NCI-H2081 (cell line): Measurements from ENCODE around the gene MAPT.
"Not testable (repeated sequence)": the region's sequence is repeated elsewhere in the genome, so short reads cannot be mapped to it uniquely, and the experiment has no call there.

Source experiments
- DNase-seq, 2 experiments: peaks; one replicate each; lab custom pipeline; 2025; lab: John Stamatoyannopoulos, UW

MAPT gene

DNA sequence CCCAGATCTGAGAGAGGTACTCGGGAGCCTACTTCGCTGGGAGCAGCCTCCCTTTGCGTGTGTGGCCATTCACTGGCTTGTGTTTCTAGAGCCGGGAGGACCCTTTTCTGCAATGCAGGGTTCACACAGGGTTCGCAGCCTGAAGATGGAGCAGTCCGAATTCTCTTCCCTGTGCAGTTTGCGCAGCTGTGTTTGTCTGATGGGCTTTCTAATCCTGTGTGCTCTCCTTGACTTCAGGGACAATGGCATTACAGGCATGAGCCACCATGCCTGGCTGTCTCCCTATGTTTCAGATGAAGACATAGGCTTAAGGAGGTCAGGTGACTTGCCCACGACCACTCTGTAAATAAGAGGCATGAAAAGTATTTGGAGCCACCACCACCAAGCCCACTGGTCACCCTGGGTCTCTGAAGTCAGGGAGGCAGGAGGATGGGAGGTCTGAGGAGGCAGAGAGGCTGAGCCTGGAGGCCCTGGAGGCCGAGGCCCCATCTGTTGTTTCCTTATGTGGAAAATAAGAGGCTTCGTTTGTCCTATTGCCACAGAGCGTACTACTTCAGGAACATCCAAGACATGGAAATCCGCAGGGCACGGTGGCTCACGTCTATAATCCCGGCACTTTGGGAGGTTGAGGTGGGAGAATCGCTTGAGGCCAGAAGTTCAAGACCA is 99.7 kb downstream of the MAPT start:
- DNase-seq, result no peak

DNA sequence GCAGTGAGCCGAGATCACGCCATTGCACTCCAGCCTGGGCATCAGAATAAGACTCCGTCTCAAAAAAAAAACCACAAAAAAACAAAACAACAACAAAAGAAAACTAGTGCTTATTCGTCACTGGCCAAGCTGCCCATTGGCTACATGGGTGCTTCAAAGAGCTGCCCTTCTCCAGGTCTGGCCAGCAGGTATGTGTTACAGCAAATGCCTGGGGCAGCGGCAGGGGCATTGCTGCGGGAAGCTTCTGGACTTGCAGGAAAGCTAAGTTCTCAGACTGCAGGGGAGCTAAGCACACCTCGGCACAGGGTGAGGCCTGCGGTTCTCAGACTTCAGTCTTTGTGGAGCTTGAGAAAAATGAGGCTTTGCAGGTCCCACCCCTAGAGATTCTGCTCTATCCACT is 100.6 kb downstream of the MAPT start:
- no peak for DNase-seq

DNA sequence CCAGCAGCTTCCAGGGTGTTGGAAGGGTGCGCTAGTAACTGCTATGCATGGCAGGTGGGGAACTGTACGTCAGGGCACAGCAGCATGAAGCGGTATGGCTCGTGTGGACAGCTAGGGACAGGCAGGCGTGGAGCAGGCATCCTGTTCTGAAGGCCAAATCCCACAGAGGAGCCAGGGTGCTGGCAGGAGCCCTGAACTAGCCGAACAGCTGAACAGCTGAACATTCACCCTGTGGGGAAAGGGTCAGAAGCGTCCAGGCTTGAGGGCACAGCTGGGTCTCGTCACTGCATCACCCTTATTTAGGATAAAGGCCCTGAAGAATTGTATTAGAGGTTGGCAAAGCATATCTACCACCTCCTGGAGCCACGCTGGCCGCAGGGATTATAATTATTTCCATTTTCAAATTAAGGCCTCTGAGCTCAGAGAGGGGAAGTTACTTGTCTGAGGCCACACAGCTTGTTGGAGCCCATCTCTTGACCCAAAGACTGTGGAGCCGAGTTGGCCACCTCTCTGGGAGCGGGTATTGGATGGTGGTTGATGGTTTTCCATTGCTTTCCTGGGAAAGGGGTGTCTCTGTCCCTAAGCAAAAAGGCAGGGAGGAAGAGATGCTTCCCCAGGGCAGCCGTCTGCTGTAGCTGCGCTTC is 101.4 kb downstream of the MAPT start:
- DNase-seq, result no peak

DNA sequence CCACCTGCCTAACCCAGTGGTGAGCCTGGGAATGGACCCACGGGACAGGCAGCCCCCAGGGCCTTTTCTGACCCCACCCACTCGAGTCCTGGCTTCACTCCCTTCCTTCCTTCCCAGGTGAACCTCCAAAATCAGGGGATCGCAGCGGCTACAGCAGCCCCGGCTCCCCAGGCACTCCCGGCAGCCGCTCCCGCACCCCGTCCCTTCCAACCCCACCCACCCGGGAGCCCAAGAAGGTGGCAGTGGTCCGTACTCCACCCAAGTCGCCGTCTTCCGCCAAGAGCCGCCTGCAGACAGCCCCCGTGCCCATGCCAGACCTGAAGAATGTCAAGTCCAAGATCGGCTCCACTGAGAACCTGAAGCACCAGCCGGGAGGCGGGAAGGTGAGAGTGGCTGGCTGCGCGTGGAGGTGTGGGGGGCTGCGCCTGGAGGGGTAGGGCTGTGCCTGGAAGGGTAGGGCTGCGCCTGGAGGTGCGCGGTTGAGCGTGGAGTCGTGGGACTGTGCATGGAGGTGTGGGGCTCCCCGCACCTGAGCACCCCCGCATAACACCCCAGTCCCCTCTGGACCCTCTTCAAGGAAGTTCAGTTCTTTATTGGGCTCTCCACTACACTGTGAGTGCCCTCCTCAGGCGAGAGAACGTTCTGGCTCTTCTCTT is 102.1 kb downstream of the MAPT start:
- no peak for DNase-seq

DNA sequence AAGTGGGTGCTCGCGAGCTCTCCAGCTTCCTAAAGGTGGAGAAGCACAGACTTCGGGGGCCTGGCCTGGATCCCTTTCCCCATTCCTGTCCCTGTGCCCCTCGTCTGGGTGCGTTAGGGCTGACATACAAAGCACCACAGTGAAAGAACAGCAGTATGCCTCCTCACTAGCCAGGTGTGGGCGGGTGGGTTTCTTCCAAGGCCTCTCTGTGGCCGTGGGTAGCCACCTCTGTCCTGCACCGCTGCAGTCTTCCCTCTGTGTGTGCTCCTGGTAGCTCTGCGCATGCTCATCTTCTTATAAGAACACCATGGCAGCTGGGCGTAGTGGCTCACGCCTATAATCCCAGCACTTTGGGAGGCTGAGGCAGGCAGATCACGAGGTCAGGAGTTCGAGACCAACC is 102.8 kb downstream of the MAPT start:
- DNase-seq, result no peak

DNA sequence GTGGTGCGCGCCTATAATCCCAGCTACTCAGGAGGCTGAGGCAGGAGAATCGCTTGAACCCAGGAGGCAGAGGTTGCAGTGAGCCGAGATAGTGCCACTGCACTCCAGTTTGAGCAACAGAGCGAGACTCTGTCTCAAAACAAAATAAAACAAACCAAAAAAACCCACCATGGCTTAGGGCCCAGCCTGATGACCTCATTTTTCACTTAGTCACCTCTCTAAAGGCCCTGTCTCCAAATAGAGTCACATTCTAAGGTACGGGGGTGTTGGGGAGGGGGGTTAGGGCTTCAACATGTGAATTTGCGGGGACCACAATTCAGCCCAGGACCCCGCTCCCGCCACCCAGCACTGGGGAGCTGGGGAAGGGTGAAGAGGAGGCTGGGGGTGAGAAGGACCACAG is 103.3 kb downstream of the MAPT start:
- no peak for DNase-seq

DNA sequence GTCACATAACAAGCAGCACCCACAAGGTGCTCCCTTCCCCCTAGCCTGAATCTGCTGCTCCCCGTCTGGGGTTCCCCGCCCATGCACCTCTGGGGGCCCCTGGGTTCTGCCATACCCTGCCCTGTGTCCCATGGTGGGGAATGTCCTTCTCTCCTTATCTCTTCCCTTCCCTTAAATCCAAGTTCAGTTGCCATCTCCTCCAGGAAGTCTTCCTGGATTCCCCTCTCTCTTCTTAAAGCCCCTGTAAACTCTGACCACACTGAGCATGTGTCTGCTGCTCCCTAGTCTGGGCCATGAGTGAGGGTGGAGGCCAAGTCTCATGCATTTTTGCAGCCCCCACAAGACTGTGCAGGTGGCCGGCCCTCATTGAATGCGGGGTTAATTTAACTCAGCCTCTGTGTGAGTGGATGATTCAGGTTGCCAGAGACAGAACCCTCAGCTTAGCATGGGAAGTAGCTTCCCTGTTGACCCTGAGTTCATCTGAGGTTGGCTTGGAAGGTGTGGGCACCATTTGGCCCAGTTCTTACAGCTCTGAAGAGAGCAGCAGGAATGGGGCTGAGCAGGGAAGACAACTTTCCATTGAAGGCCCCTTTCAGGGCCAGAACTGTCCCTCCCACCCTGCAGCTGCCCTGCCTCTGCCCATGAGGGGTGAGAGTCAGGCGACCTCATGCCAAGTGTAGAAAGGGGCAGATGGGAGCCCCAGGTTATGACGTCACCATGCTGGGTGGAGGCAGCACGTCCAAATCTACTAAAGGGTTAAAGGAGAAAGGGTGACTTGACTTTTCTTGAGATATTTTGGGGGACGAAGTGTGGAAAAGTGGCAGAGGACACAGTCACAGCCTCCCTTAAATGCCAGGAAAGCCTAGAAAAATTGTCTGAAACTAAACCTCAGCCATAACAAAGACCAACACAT is 104.9 kb downstream of the MAPT start, which contains the start of gene STH:
Gene STH, plus strand, starts transcription at position 264 of the 913 bp plus-strand sequence. Its CDS starts 30 bp downstream, at position 294.
- no peak for DNase-seq

DNA sequence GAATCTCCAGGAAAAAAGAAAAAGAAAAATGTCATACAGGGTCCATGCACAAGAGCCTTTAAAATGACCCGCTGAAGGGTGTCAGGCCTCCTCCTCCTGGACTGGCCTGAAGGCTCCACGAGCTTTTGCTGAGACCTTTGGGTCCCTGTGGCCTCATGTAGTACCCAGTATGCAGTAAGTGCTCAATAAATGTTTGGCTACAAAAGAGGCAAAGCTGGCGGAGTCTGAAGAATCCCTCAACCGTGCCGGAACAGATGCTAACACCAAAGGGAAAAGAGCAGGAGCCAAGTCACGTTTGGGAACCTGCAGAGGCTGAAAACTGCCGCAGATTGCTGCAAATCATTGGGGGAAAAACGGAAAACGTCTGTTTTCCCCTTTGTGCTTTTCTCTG is 105.5 kb downstream of the MAPT start:
- DNase-seq, result no peak

DNA sequence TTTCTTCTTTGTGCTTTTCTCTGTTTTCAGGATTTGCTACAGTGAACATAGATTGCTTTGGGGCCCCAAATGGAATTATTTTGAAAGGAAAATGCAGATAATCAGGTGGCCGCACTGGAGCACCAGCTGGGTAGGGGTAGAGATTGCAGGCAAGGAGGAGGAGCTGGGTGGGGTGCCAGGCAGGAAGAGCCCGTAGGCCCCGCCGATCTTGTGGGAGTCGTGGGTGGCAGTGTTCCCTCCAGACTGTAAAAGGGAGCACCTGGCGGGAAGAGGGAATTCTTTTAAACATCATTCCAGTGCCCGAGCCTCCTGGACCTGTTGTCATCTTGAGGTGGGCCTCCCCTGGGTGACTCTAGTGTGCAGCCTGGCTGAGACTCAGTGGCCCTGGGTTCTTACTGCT is 105.9 kb downstream of the MAPT start:
- DNase-seq, result no peak

DNA sequence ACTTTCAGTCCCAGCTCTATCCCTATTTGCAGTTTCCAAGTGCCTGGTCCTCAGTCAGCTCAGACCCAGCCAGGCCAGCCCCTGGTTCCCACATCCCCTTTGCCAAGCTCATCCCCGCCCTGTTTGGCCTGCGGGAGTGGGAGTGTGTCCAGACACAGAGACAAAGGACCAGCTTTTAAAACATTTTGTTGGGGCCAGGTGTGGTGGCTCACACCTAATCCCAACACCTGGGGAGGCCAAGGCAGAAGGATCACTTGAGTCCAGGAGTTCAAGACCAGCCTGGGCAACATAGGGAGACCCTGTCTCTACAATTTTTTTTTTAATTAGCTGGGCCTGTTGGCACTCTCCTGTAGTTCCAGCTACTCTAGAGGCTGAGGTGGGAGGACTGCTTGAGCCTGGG is 106.4 kb downstream of the MAPT start:
- DNase-seq, result no peak

DNA sequence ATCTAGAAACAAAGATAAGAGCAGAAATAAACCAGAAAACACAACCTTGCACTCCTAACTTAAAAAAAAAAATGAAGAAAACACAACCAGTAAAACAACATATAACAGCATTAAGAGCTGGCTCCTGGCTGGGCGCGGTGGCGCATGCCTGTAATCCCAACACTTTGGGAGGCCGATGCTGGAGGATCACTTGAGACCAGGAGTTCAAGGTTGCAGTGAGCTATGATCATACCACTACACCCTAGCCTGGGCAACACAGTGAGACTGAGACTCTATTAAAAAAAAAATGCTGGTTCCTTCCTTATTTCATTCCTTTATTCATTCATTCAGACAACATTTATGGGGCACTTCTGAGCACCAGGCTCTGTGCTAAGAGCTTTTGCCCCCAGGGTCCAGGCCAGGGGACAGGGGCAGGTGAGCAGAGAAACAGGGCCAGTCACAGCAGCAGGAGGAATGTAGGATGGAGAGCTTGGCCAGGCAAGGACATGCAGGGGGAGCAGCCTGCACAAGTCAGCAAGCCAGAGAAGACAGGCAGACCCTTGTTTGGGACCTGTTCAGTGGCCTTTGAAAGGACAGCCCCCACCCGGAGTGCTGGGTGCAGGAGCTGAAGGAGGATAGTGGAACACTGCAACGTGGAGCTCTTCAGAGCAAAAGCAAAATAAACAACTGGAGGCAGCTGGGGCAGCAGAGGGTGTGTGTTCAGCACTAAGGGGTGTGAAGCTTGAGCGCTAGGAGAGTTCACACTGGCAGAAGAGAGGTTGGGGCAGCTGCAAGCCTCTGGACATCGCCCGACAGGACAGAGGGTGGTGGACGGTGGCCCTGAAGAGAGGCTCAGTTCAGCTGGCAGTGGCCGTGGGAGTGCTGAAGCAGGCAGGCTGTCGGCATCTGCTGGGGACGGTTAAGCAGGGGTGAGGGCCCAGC is 107.3 kb downstream of the MAPT start:
- DNase-seq, result no peak

DNA sequence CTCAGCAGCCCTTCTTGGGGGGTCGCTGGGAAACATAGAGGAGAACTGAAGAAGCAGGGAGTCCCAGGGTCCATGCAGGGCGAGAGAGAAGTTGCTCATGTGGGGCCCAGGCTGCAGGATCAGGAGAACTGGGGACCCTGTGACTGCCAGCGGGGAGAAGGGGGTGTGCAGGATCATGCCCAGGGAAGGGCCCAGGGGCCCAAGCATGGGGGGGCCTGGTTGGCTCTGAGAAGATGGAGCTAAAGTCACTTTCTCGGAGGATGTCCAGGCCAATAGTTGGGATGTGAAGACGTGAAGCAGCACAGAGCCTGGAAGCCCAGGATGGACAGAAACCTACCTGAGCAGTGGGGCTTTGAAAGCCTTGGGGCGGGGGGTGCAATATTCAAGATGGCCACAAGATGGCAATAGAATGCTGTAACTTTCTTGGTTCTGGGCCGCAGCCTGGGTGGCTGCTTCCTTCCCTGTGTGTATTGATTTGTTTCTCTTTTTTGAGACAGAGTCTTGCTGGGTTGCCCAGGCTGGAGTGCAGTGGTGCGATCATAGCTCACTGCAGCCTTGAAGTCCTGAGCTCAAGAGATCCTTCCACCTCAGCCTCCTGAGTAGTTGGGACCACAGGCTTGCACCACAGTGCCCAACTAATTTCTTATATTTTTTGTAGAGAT is 108.1 kb downstream of the MAPT start:
- peak; percentile 72 to 76 for DNase-seq

DNA sequence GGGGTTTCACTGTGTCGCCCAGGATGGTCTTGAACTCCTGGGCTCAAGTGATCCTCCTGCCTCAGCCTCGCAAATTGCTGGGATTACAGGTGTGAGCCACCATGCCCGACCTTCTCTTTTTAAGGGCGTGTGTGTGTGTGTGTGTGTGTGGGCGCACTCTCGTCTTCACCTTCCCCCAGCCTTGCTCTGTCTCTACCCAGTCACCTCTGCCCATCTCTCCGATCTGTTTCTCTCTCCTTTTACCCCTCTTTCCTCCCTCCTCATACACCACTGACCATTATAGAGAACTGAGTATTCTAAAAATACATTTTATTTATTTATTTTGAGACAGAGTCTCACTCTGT is 108.6 kb downstream of the MAPT start:
- no peak for DNase-seq

DNA sequence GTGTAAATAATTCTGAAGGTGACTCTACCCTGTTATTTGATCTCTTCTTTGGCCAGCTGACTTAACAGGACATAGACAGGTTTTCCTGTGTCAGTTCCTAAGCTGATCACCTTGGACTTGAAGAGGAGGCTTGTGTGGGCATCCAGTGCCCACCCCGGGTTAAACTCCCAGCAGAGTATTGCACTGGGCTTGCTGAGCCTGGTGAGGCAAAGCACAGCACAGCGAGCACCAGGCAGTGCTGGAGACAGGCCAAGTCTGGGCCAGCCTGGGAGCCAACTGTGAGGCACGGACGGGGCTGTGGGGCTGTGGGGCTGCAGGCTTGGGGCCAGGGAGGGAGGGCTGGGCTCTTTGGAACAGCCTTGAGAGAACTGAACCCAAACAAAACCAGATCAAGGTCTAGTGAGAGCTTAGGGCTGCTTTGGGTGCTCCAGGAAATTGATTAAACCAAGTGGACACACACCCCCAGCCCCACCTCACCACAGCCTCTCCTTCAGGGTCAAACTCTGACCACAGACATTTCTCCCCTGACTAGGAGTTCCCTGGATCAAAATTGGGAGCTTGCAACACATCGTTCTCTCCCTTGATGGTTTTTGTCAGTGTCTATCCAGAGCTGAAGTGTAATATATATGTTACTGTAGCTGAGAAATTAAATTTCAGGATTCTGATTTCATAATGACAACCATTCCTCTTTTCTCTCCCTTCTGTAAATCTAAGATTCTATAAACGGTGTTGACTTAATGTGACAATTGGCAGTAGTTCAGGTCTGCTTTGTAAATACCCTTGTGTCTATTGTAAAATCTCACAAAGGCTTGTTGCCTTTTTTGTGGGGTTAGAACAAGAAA is 109.8 kb downstream of the MAPT start:
- peak; percentile 88 to 92 for DNase-seq

DNA sequence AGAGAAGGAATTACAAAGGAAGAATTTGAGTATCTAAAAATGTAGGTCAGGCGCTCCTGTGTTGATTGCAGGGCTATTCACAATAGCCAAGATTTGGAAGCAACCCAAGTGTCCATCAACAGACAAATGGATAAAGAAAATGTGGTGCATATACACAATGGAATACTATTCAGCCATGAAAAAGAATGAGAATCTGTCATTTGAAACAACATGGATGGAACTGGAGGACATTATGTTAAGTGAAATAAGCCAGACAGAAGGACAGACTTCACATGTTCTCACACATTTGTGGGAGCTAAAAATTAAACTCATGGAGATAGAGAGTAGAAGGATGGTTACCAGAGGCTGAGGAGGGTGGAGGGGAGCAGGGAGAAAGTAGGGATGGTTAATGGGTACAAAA is 111.7 kb downstream of the MAPT start:
- DNase-seq, result not testable (repeated sequence)

DNA sequence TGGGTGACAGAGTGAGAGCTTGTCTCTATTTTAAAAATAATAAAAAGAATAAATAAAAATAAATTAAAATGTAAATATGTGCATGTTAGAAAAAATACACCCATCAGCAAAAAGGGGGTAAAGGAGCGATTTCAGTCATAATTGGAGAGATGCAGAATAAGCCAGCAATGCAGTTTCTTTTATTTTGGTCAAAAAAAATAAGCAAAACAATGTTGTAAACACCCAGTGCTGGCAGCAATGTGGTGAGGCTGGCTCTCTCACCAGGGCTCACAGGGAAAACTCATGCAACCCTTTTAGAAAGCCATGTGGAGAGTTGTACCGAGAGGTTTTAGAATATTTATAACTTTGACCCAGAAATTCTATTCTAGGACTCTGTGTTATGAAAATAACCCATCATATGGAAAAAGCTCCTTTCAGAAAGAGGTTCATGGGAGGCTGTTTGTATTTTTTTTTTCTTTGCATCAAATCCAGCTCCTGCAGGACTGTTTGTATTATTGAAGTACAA is 113.2 kb downstream of the MAPT start:
- no peak for DNase-seq

DNA sequence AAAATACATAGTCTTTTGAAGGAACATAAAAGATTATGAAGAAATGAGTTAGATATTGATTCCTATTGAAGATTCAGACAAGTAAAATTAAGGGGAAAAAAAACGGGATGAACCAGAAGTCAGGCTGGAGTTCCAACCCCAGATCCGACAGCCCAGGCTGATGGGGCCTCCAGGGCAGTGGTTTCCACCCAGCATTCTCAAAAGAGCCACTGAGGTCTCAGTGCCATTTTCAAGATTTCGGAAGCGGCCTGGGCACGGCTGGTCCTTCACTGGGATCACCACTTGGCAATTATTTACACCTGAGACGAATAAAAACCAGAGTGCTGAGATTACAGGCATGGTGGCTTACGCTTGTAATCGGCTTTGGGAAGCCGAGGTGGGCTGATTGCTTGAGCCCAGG is 114.2 kb downstream of the MAPT start:
- no peak for DNase-seq

DNA sequence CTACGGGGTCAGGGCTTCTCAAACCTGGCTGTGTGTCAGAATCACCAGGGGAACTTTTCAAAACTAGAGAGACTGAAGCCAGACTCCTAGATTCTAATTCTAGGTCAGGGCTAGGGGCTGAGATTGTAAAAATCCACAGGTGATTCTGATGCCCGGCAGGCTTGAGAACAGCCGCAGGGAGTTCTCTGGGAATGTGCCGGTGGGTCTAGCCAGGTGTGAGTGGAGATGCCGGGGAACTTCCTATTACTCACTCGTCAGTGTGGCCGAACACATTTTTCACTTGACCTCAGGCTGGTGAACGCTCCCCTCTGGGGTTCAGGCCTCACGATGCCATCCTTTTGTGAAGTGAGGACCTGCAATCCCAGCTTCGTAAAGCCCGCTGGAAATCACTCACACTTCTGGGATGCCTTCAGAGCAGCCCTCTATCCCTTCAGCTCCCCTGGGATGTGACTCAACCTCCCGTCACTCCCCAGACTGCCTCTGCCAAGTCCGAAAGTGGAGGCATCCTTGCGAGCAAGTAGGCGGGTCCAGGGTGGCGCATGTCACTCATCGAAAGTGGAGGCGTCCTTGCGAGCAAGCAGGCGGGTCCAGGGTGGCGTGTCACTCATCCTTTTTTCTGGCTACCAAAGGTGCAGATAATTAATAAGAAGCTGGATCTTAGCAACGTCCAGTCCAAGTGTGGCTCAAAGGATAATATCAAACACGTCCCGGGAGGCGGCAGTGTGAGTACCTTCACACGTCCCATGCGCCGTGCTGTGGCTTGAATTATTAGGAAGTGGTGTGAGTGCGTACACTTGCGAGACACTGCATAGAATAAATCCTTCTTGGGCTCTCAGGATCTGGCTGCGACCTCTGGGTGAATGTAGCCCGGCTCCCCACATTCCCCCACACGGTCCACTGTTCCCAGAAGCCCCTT is 115.6 kb downstream of the MAPT start:
- DNase-seq, result no peak
